ENCODE data around the gene CTU1.
"Not testable (repeated sequence)": the region's sequence is repeated elsewhere in the genome, so short reads cannot be mapped to it uniquely, and the experiment has no call there.

Gene CTU1

GRCh38 chr19:51108066-51108804 is at the start of gene CTU1:
Gene CTU1, minus strand, starts transcription at chr19:51108409. Its CDS starts 3,840 bp downstream, at chr19:51104569.
- DNase-seq = peak; percentile 92 to 99 (median 98)

- DNase-seq = no peak
These were observed 49.1 kb upstream of the CTU1 start for GRCh38 chr19:51157265-51157664.

GRCh38 chr19:51156710-51157109 is 48.5 kb upstream of the CTU1 start:
- DNase-seq = no peak

- no peak for DNase-seq
These were observed 42.4 kb upstream of the CTU1 start for GRCh38 chr19:51150627-51151026.

GRCh38 chr19:51148580-51148979 is 40.4 kb upstream of the CTU1 start:
- no peak for DNase-seq

GRCh38 chr19:51147663-51148062 is 39.5 kb upstream of the CTU1 start:
- no peak for DNase-seq

- DNase-seq = no peak
These were observed 38.5 kb upstream of the CTU1 start for GRCh38 chr19:51146751-51147150.

GRCh38 chr19:51145916-51146493 is 37.8 kb upstream of the CTU1 start:
- DNase-seq = no peak

GRCh38 chr19:51144482-51145045 is 36.4 kb upstream of the CTU1 start:
- DNase-seq = no peak

- DNase-seq = no peak
These were observed 35.3 kb upstream of the CTU1 start for GRCh38 chr19:51143486-51143885.

GRCh38 chr19:51142809-51143475 is 34.7 kb upstream of the CTU1 start:
- DNase-seq = not testable (repeated sequence)

- peak in 2 of 56 donors; percentile 14 to 24 for DNase-seq
These were observed 33.9 kb upstream of the CTU1 start, which contains the start of gene SIGLEC7 for GRCh38 chr19:51142119-51142518. Gene SIGLEC7, plus strand, starts transcription at chr19:51142301. Its CDS starts 69 bp downstream, at chr19:51142370.

GRCh38 chr19:51141181-51141580 is 33.0 kb upstream of the CTU1 start:
- DNase-seq = no peak

- no peak for DNase-seq
These were observed 32.2 kb upstream of the CTU1 start for GRCh38 chr19:51140441-51140840.

- DNase-seq = no peak
These were observed 31.2 kb upstream of the CTU1 start for GRCh38 chr19:51139299-51140014.

- DNase-seq = peak in 2 of 56 donors; percentile 9 to 32
These were observed 30.4 kb upstream of the CTU1 start for GRCh38 chr19:51138549-51138979.

- DNase-seq = no peak
These were observed 29.7 kb upstream of the CTU1 start for GRCh38 chr19:51137792-51138425.

- no peak for DNase-seq
These were observed 28.8 kb upstream of the CTU1 start for GRCh38 chr19:51136851-51137551.

GRCh38 chr19:51135986-51136762 is 28.0 kb upstream of the CTU1 start:
- no peak for DNase-seq
